NCI-H2107 (cell line): ENCODE measurements around the gene CIAO2B.
A peak's percentile ranks its signal among the peaks of the same experiment; 100 is the strongest.
"Not testable (repeated sequence)": the region's sequence is repeated elsewhere in the genome, so short reads cannot be mapped to it uniquely, and the experiment has no call there.

ENCODE experiments used
- DNase-seq: peaks from one replicate; lab custom pipeline; 2025; lab: John Stamatoyannopoulos, UW

CIAO2B gene

GRCh38 chr16:66903544-66904427 is 30.4 kb downstream of the CIAO2B start:
- DNase-seq = no peak

GRCh38 chr16:66902648-66903543 is 31.3 kb downstream of the CIAO2B start:
- no peak for DNase-seq

DNA sequence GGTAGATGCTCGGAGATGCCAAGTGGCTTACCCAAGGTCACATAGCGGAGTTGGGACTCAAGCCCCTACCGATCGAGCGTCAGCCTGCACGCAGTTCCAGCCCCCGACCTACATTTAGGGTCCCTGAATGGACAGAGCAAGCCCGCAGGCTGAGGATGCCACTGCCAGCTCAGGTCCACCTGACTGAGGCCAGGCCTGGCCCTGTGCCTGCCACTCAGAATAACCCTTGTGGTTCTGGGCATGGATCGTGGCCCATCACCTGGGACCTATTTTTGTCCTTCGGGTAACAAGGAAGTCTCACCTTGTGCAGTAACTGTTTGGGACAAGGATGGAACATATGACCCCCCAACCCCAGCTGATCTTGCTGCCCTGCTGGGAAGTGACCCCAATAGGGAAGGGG is 32.6 kb downstream of the CIAO2B start:
- DNase-seq = no peak

- DNase-seq = no peak
Measured at GRCh38 chr16:66900721-66901441, 33.3 kb downstream of the CIAO2B start.

DNA sequence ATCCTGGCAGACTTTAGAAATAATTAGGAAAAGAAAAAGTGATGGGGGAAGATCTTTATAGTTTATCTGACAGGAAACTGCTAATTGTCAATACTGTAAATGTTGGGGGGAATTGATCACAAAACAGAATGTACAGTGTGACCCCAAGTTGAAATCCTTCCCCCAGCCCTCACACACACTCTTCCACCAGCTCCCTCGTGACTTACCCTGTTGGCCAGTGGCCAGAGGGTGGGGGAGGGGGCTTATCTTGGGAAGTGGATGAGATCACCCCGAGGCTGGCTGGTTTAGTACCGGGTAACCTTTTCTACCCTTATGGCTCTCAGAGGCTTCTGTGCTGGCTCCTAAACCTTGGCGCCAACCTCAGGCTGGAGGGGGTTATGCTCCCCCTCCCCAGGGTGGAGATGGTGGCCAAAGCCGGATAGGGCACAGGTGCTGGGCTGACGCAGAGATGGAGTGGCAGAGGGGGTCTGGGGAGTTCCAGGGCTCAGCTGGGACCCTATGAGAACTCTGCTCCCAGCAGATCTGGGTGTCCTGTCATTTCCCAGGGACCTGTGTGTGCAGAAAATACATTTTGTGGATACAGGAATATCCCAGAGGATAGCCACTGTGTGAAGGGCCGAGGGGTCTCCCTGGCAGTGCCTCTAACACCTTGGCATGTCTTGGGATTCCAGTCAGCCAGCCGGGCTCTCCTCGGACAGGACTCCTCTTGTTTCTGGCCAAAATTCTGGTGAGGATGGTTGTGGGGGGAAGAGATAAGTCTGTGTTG is 34.1 kb downstream of the CIAO2B start:
- DNase-seq = no peak

DNA sequence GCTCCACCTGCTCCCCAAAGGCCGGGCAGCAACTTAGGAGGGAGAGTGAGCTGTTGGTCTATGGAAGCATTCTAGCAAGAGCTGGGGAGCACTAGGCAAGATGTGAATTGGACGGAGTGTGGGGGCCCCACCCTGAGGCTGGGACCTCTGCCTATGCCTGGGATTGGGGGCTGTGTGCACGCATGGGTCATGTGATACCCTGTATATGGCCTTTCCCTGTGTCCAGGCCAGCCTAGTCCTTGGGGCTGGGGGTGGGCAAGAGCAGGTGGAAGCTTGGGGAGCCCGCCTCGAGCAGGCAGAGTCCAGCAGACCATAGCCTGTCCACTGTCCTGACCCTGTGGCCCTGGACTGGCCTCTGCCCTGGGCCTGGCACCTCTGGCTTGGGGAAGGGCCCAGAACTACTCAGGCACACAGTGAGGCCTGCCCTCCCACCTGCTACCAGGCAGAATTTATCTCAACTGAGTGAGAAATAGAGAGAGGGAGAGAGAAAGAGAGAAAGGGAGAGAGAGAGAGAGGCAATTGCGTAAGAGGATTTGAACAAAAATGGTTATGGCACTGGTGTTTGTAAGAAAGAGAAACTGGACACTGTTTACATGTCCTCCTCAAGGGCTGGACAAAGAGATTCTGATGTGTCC is 34.8 kb downstream of the CIAO2B start:
- no peak for DNase-seq

DNA sequence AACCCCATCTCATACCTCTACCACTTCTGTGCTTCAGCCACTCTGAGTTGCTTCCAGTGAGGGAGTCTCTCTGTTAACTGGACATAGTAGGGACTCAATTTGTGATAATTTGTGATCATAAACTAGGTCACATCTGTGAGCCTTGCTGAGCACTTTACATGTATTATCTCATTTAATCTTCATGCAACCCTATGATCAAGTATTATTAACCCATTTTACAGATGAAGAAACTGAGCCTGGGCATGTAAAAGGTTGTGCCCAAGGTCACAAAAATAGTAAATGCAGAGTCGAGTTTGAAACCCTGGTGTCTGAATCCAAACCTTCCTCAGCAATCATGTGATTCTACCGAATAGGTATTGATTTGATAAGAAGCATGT is 35.3 kb downstream of the CIAO2B start:
- DNase-seq = no peak

DNA sequence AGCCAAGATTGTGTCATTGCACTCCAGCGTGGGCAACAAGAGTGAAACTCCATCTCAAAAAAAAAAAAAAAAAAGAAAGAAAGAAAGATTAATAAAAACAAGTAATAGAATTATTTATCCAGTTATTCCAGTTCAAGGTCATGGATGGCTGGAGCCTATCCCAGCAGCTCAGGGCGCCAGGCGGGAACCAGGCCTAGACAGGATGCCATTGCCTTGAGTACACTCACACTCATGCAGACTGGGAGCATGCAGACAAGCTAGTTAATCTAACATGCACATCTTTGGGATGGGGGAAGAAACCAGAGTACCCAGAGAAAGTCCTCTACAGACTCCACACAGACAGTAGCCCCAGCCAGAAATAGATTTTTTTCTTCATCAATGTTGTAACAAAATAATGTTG is 36.0 kb downstream of the CIAO2B start:
- DNase-seq = no peak

DNA sequence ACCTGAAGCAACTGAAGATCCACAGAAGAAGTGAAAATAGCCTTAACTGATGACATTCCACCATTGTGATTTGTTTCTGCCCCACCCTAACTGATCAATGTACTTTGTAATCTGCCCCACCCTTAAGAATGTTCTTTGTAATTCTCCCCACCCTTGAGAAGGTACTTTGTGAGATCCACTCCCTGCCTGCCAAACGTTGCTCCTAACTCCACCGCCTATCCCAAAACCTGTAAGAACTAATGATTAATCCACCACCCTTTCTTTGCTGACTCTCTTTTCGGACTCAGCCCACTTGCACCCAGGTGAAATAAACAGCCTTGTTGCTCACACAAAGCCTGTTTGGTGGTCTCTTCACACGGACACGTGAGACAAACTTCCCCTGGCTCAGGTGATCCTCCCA is 37.5 kb downstream of the CIAO2B start:
- not testable (repeated sequence) for DNase-seq

DNA sequence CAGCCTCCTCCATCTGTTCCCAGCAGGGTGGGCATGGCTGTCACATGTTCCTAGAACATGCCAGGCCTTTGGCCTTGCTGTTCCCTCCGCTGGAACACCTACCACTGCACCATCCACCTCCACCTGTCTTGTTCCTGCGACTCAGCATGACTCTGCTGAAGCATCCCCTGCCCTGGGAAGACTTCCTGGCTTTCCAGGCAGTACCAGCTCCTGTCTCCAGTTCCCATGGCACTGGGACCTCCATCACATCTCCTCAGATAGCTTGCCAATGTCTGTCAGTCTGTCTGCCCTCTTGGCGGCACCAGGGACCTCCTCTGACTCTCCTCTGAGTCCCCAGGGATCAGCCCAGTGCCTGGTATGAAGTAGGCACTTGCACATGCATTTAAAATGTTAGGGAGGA is 38.2 kb downstream of the CIAO2B start:
- DNase-seq = no peak

DNA sequence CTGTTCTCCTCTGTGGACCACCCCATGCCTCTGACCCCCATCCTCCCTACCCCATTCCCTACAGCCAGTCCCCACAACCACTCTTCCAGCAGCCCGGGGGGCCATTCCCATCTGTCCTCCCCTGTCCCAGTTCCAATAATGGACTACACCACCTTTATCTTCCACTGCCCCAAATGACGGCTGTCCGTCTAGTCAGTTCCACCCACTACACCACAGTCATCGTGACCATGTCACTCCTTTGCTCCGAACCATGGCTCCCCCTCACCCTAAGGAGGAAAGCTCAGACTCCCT is 38.6 kb downstream of the CIAO2B start:
- DNase-seq = no peak

DNA sequence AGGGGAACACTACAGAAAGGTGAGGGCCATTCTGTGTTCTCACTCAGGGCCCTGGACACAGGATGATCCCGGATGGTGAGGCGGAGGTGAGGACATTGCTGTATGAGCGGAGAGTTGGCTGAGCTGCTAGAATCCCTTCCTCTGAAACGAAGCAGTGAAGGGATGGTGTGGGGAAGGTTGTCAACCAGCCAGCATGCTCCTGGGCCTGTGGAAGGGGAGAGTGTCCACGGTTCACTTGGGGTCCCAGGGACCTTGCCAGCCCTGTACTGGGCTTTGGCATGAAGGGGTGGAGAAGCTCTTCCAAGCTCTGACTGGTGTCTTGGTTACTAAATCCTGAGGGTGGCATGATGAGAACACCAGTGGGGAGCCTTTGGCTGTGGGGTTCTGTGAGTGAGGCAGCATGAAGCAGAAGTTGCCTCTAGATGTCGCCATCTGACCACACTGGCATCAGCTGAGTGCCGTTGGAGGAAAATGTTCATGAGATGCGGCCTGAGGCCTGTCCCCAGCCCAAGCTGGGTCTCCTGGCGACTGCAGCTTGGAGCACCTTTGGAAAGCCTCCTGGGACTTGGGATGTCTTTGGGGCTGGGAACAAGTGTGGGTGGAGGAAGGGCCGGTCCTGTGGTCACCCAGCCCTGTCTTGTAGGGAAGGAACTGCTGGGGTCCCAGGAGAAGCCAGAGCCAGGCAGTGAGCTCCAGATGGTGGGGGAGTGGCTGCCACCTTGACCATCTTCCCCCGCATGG is 39.1 kb downstream of the CIAO2B start:
- DNase-seq = peak; percentile 26

DNA sequence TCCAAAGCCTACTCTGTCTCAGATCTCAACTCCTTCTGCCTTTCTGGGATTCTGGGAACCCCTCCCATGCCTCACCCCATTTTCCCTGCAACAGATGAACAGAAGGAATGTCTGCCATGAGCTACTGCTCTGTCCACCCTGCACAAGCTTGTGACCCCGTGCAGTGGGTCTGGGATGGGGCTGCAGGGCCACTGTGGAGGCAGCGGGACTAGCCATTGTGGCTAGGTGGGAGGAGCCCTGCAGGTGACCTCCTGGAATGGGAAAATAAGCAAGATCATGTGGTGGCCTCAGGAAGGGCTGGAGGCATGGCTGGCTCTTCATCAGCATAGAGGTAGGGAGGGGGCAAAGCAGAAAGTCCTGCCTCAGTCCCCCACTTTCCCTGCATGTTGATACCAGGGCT is 40.1 kb downstream of the CIAO2B start:
- DNase-seq = no peak

DNA sequence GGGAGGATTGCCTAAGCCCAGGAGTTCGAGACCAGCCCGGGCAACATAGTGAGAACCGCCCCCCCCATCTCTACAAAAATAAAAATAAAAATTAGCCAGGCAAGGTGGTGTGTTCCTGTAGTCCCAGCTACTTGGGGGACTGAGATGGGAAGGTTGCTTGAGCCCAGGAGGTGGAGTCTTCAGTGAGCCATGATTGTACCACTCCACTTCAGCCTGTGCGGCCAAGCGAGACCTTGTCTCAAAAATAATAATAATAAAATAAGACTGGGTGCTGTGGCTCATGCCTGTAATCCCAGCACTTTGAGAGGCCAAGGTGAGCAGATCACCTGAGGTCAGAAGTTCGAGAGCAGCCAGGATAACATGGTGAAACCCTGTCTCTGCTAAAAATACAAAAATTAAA is 42.4 kb downstream of the CIAO2B start:
- no peak for DNase-seq

GRCh38 chr16:66891360-66891759 is 42.8 kb downstream of the CIAO2B start:
- no peak for DNase-seq

DNA sequence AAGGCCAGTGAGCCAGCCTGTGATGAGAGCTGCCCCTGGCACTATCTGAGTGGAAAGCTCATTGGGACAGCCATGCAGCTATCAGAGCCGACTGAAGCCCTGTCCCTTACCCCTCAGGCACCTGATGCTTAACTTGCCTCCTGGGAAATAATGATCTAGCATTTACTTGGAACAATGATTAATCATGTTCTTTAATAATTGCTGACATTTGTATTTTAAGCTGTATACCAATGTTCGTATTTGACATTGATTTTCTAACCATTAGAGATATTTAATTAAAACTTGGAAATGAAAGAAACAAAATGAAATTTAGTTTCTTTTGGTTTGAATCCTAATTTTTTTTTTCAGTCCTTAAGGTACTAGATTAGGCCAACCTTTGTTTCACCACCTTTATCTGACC is 43.4 kb downstream of the CIAO2B start:
- DNase-seq = no peak

- no peak for DNase-seq
Measured at GRCh38 chr16:66889622-66890021, 44.6 kb downstream of the CIAO2B start.

DNA sequence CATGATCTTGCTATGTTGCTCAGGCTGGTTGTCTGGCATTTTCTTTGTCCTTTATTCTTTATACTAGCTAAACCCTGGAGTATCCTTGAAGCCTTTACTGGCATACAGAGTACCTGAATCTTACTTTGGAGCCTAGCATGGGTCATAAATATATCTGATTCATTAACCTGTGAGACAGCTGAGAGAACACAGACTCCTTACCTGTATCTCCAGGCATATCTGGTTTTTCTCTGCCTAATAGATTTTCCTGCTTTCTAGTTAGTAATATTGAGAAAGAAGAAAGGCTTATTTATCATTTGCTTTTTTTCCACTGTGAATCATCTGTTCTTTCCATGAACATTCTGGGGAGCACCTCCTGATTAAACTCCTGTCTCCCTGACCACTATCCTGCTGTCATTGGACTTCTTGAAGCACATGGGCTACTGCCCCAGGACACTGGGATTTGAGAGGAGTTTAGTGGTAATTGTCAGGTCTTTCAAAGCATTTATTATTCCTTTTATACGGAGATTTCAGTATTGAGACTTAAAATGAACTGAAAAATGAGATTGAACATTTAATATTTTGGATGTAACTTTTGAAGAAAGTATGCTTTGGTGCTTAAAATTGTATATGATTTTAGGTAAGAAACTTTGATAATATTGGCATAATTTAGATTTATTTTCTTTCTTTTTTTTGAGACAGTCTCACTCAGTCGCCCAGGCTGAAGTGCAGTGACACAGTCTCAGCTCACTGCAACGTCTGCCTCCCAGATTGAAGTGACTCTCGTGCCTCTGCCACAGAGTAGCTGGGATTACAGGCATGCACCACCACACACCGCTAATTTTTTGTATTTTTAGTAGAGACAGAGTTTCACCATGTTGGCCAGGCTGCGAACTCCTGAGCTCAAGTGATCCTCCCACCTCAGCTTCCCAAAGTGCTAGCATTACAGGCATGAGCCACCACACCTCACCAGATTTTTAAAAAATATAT is 45.3 kb downstream of the CIAO2B start:
- no peak for DNase-seq

DNA sequence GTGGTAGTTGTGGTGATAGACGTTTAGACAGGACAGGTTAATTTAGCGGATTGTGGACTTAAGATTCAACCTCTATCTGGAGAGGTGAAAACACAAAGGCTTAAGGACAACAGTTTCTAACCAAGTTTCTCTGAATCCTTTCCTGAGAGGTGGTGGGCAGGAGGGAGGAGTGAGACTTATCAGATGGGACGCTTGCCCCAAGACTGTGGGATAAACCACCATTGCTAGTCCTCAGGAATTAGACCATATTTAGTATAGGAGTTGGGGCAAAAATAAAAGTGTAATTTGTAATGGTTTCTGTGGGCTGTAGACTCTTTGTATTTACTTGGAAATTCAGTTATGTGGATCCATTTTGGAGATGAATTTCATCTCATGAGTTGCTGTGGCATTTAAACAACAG is 47.3 kb downstream of the CIAO2B start:
- DNase-seq = no peak

- DNase-seq = no peak
Measured at GRCh38 chr16:66886321-66886720, 47.9 kb downstream of the CIAO2B start.
